H7 (cell line): ENCODE data around the gene GRIK3. TPM values are rescaled to one million over a fixed set of nuclear protein-coding genes. Genes with fewer than 3 reads are reported as not detected.
A peak's percentile ranks its signal among the peaks of the same experiment; 100 is the strongest.

Experiments
- DNase-seq: peaks from one replicate; pipeline ENCODE4 v3.0.0; 2012
- H3K27me3 ChIP-seq: 2 replicates; pipeline ENCODE4 v1.6.0; 2011; ENCODE audit warnings: mild to moderate bottlenecking, low read length; ENCODE audit not compliant: control insufficient read depth, insufficient read depth
- H3K36me3 ChIP-seq: replicated peaks from 2 replicates; pipeline ENCODE4 v1.5.1; 2011; ENCODE audit warnings: low read length; ENCODE audit not compliant: control insufficient read depth, insufficient read depth
- H3K4me3 ChIP-seq: 2 replicates; pipeline ENCODE4 v1.5.1; 2011; ENCODE audit warnings: low read depth, mild to moderate bottlenecking, control low read depth, low read length, moderate library complexity; ENCODE audit not compliant: insufficient read depth
- total RNA-seq: library from RNA; depleted of rRNA; stranded (reverse); fragments of >200 nt; shearing (Covaris generic); gene quantifications from 2 replicates; pipeline ENCODE4 v1.2.3, GENCODE V29; 2014

Gene GRIK3
- total RNA-seq, 1 experiment from 2014 or later: 8.2 TPM

GRCh38 chr1:36859926-36860325 lies 174.4 kb downstream of the GRIK3 start:
- no peaks in the 10 kb centered on the region for H3K36me3 ChIP-seq
- H3K27me3 ChIP-seq: no peaks in the 10 kb centered on the region
- DNase-seq: peak; percentile 80
- no peak overlapping the region for H3K4me3 ChIP-seq

- H3K27me3 ChIP-seq: no peaks in the 10 kb centered on the region
- H3K4me3 ChIP-seq: no peak overlapping the region
- no peaks in the 10 kb centered on the region for H3K36me3 ChIP-seq
- DNase-seq: no peak
These were observed 175.3 kb downstream of the GRIK3 start for GRCh38 chr1:36858981-36859380.

- DNase-seq: no peak
- no peaks in the 10 kb centered on the region for H3K36me3 ChIP-seq
- H3K4me3 ChIP-seq: no peak overlapping the region
- H3K27me3 ChIP-seq: no peaks in the 10 kb centered on the region
These were observed 175.8 kb downstream of the GRIK3 start for GRCh38 chr1:36858553-36858952.

GRCh38 chr1:36857754-36858153 lies 176.6 kb downstream of the GRIK3 start:
- Histone ChIP-seq H3K27me3 (no peaks in the 10 kb centered on the region), H3K4me3 (no peak overlapping the region), H3K36me3 (no peaks in the 10 kb centered on the region)
- DNase-seq: no peak

GRCh38 chr1:36855699-36856494 lies 178.4 kb downstream of the GRIK3 start:
- no peaks in the 10 kb centered on the region for H3K36me3 ChIP-seq
- H3K27me3 ChIP-seq: no peaks in the 10 kb centered on the region
- no peak overlapping the region for H3K4me3 ChIP-seq
- DNase-seq: peak; percentile 58

GRCh38 chr1:36853638-36854037 lies 180.7 kb downstream of the GRIK3 start:
- Histone ChIP-seq H3K4me3 (no peak overlapping the region), H3K27me3 (no peaks in the 10 kb centered on the region), H3K36me3 (no peaks in the 10 kb centered on the region)
- no peak for DNase-seq

- H3K36me3 ChIP-seq: no peaks in the 10 kb centered on the region
- H3K4me3 ChIP-seq: no peak overlapping the region
- H3K27me3 ChIP-seq: no peaks in the 10 kb centered on the region
- DNase-seq: no peak
These were observed 181.7 kb downstream of the GRIK3 start for GRCh38 chr1:36852586-36852985.

GRCh38 chr1:36851595-36851994 lies 182.7 kb downstream of the GRIK3 start:
- Histone ChIP-seq H3K4me3 (no peak overlapping the region), H3K36me3 (no peaks in the 10 kb centered on the region), H3K27me3 (no peaks in the 10 kb centered on the region)
- DNase-seq: no peak

- Histone ChIP-seq H3K36me3 (no peaks in the 10 kb centered on the region), H3K27me3 (no peaks in the 10 kb centered on the region), H3K4me3 (no peak overlapping the region)
- DNase-seq: no peak
These were observed 183.2 kb downstream of the GRIK3 start for GRCh38 chr1:36851087-36851486.

GRCh38 chr1:36849956-36850355 lies 184.4 kb downstream of the GRIK3 start:
- Histone ChIP-seq H3K36me3 (no peaks in the 10 kb centered on the region), H3K27me3 (no peaks in the 10 kb centered on the region), H3K4me3 (no peak overlapping the region)
- no peak for DNase-seq

GRCh38 chr1:36847761-36848160 lies 186.6 kb downstream of the GRIK3 start:
- no peaks in the 10 kb centered on the region for H3K36me3 ChIP-seq
- no peaks in the 10 kb centered on the region; the same call in 1 of the 2 replicates for H3K27me3 ChIP-seq
- no peak overlapping the region for H3K4me3 ChIP-seq
- DNase-seq: peak; percentile 85

GRCh38 chr1:36847186-36847585 lies 187.1 kb downstream of the GRIK3 start:
- Histone ChIP-seq H3K4me3 (no peak overlapping the region), H3K36me3 (no peaks in the 10 kb centered on the region), H3K27me3 (no peaks in the 10 kb centered on the region; the same call in 1 of the 2 replicates)
- peak; percentile 73 for DNase-seq

- peak; percentile 73 for DNase-seq
- no peaks in the 10 kb centered on the region; the same call in 1 of the 2 replicates for H3K27me3 ChIP-seq
These were observed 188.0 kb downstream of the GRIK3 start for GRCh38 chr1:36846357-36846756.

GRCh38 chr1:36845802-36846201 lies 188.5 kb downstream of the GRIK3 start:
- Histone ChIP-seq H3K27me3 (no peaks in the 10 kb centered on the region; the same call in 1 of the 2 replicates), H3K36me3 (no peaks in the 10 kb centered on the region), H3K4me3 (no peak overlapping the region)
- DNase-seq: no peak

More at GRCh38 chr1:36846357-36846756, 188.0 kb downstream of the GRIK3 start:
- no peaks in the 10 kb centered on the region for H3K36me3 ChIP-seq
- H3K4me3 ChIP-seq: no peak overlapping the region

- no peaks in the 10 kb centered on the region; the same call in 1 of the 2 replicates for H3K27me3 ChIP-seq
- H3K36me3 ChIP-seq: no peaks in the 10 kb centered on the region
- H3K4me3 ChIP-seq: no peak overlapping the region
- DNase-seq: no peak
These were observed 189.4 kb downstream of the GRIK3 start for GRCh38 chr1:36844917-36845316.
